Gastroesophageal sphincter (tissue), 3 donors: ENCODE data around the gene ZNF235.
"Not testable (repeated sequence)": the region's sequence is repeated elsewhere in the genome, so short reads cannot be mapped to it uniquely, and the experiment has no call there.

Experiments
- EP300 ChIP-seq: sonication (generic); formaldehyde crosslinking; IDR thresholded peaks from one replicate; pipeline ENCODE4 v1.6.1; 2017; ENCODE audit warnings: antibody characterized with exemption, mild to moderate bottlenecking
- POLR2A ChIP-seq, 2 donors: fragments of 450-650 bp; IDR thresholded peaks; one replicate each; pipeline ENCODE4 v1.6.1; 2017; ENCODE audit warnings: antibody characterized with exemption in 2 of 2, mild to moderate bottlenecking in 2 of 2, moderate library complexity in 1 of 2
- POLR2AphosphoS5 ChIP-seq: sonication (generic); formaldehyde crosslinking; IDR thresholded peaks from one replicate; pipeline ENCODE4 v1.6.1; 2017; ENCODE audit warnings: antibody characterized with exemption
- TF ChIP-seq, protein P1 (sequence below), 4 experiments: fragments of 200-600 bp in 2 of 4; fragments of 450-650 bp in 2 of 4; sonication (generic) in 1 of 4; IDR thresholded peaks; one replicate each; pipeline ENCODE4 v1.5.1; 2017 to 2019; ENCODE audit warnings: antibody characterized with exemption in 4 of 4, mild to moderate bottlenecking in 2 of 4, moderate library complexity in 2 of 4

DNA sequence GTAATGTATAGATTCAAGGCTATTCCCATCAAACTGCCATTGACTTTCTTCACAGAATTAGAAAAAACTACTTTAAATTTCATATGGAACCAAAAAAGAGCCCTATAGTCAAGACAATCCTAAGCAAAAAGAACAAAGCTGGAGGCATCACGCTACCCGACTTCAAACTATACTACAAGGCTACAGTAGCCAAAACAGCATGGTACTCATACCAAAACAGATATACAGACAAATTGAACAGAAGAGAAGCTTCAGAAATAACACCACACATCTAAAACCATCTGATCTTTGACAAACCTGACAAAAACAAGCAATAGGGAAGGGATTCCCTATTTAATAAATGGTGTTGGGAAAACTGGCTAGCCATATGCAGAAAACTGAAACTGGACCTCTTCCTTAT is 52.5 kb downstream of the ZNF235 start:
- TF ChIP-seq, protein P1, sequence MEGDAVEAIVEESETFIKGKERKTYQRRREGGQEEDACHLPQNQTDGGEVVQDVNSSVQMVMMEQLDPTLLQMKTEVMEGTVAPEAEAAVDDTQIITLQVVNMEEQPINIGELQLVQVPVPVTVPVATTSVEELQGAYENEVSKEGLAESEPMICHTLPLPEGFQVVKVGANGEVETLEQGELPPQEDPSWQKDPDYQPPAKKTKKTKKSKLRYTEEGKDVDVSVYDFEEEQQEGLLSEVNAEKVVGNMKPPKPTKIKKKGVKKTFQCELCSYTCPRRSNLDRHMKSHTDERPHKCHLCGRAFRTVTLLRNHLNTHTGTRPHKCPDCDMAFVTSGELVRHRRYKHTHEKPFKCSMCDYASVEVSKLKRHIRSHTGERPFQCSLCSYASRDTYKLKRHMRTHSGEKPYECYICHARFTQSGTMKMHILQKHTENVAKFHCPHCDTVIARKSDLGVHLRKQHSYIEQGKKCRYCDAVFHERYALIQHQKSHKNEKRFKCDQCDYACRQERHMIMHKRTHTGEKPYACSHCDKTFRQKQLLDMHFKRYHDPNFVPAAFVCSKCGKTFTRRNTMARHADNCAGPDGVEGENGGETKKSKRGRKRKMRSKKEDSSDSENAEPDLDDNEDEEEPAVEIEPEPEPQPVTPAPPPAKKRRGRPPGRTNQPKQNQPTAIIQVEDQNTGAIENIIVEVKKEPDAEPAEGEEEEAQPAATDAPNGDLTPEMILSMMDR (IDR thresholded peaks at IDR 0.05), result not testable (repeated sequence)
- not testable (repeated sequence) for TF ChIP-seq EP300; POLR2A (IDR thresholded peaks at IDR 0.05); POLR2AphosphoS5
